GM19452 (cell line): ENCODE data around the gene CDX1.

ENCODE experiments used
- ATAC-seq: cut with Tn5 transposase; IDR thresholded peaks from one replicate; pipeline ENCODE4 v1.9.1; 2021; ENCODE audit not compliant: unreplicated experiment

The CDX1 gene

GRCh38 chr5:150161242-150162141, 5.1 kb upstream of the CDX1 start:
- peak; percentile 79 for ATAC-seq

GRCh38 chr5:150162142-150162513, 4.5 kb upstream of the CDX1 start:
- ATAC-seq, result no peak

GRCh38 chr5:150163035-150163434, 3.5 kb upstream of the CDX1 start:
- no peak for ATAC-seq

GRCh38 chr5:150163547-150164059, 3.0 kb upstream of the CDX1 start:
- no peak for ATAC-seq

GRCh38 chr5:150164211-150164980, 2.2 kb upstream of the CDX1 start:
- ATAC-seq, result no peak

- ATAC-seq, result no peak
Measured at GRCh38 chr5:150166037-150166649, 435 bp upstream of the CDX1 start.

GRCh38 chr5:150167512-150167850, 903 bp downstream of the CDX1 start:
- ATAC-seq, result no peak

- no peak for ATAC-seq
Measured at GRCh38 chr5:150167908-150168307, 1.3 kb downstream of the CDX1 start.

- no peak for ATAC-seq
Measured at GRCh38 chr5:150168864-150169263, 2.3 kb downstream of the CDX1 start.

- no peak for ATAC-seq
Measured at GRCh38 chr5:150172145-150172544, 5.6 kb downstream of the CDX1 start.

- no peak for ATAC-seq
Measured at GRCh38 chr5:150172556-150172955, 6.0 kb downstream of the CDX1 start.

GRCh38 chr5:150173161-150173560, 6.6 kb downstream of the CDX1 start:
- no peak for ATAC-seq

- no peak for ATAC-seq
Measured at GRCh38 chr5:150174285-150174684, 7.7 kb downstream of the CDX1 start.

GRCh38 chr5:150175076-150175475, 8.5 kb downstream of the CDX1 start:
- ATAC-seq, result no peak

GRCh38 chr5:150175536-150175935, 9.0 kb downstream of the CDX1 start:
- ATAC-seq, result no peak

- ATAC-seq, result no peak
Measured at GRCh38 chr5:150176745-150177477, 10.3 kb downstream of the CDX1 start.

GRCh38 chr5:150177721-150178120, 11.1 kb downstream of the CDX1 start:
- ATAC-seq, result no peak

- no peak for ATAC-seq
Measured at GRCh38 chr5:150178262-150178661, 11.7 kb downstream of the CDX1 start.

GRCh38 chr5:150179019-150179620, 12.5 kb downstream of the CDX1 start:
- ATAC-seq, result no peak

GRCh38 chr5:150180241-150181026, 13.9 kb downstream of the CDX1 start:
- ATAC-seq, result no peak
